T-helper 1 cell (primary cell): ENCODE results near the gene LPGAT1.
A peak's percentile ranks its signal among the peaks of the same experiment; 100 is the strongest.
"Not testable (repeated sequence)": the region's sequence is repeated elsewhere in the genome, so short reads cannot be mapped to it uniquely, and the experiment has no call there.

Experiments used
- DNase-seq, 5 donors: peaks; one replicate each; pipeline ENCODE4 v3.0.0-alpha.2; 2012 to 2020

The LPGAT1 gene

GRCh38 chr1:211698161-211699026, 132.2 kb downstream of the LPGAT1 start:
- DNase-seq: peak; percentile 52 to 76 (median 67)

DNA sequence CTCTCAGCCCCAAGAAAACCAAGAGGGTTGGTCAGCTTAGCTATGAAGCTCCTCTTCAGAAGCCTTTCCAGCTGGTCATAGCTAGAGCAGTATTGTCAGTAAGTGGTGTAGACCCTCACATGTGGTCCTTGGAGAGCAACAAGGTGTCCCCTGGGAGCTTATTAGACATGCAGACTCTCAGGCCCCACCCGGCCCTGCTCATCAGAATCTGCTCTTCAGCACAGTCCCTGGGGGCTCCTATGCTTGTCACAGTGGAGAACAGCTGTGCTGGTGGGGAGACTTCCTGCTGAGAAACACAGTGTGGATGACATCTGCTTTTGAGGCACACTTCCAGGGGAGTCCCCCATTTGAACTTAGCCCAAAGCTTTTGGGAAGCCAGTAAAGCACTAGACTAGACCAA, 133.2 kb downstream of the LPGAT1 start:
- no peak for DNase-seq

DNA sequence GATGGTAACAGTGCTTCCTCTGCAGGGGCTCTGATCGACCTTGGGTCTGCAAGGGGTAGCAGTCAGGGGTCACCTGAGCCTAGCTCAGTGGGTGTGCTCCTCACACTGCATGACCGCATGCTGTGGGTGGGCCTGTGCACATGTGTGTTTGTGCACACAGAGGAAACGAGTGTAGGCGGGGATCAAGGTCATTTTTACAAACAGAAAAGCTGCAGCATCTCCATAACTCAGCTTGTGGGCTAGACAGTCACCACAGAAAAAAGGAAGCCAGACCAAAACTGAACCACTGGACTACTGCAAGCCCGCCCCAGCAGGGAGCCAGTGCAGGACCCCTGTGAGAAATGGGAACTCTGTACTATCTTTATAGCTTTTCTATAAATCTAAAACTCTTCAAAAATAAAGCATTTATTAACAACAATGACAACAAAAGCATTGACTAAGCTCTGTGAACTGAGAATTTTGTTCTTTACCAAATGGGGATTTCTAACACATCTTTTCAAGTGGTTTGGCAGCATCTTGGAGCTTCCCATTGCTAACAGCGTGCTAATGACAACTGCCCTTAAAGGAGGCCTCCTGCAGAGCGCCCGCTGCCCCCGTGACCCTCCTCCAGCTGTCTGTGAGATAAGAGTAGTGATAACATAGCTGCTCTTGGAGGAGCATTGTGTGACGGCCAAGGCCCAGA, 135.3 kb downstream of the LPGAT1 start:
- peak in 1 of 5 donors; percentile 10 for DNase-seq

DNA sequence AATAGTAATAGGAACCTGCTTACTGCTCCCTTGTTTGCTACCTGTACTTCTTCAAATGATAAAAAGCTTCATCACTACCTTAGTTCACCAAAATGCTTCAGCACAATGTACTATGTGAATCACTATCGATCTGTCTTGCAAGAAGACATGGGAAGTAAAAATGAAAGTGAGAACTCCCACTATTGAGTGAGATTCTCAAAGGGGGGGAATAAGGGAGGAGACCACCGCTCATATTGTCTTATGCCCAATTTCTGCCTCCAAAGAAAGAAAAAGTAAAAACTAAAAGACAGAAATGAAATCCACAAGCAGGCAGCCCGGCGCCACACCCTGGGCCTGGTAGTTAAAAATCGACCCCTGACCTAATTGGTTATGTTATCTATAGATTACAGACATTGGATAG, 136.7 kb downstream of the LPGAT1 start:
- DNase-seq: not testable (repeated sequence)
